ENCODE results near the gene ABCA6. TPM values are rescaled to one million over a fixed set of nuclear protein-coding genes. Genes with fewer than 3 reads are reported as not detected.

Gene ABCA6
- total RNA-seq, 1 experiment from 2014 or later: not detected

DNA sequence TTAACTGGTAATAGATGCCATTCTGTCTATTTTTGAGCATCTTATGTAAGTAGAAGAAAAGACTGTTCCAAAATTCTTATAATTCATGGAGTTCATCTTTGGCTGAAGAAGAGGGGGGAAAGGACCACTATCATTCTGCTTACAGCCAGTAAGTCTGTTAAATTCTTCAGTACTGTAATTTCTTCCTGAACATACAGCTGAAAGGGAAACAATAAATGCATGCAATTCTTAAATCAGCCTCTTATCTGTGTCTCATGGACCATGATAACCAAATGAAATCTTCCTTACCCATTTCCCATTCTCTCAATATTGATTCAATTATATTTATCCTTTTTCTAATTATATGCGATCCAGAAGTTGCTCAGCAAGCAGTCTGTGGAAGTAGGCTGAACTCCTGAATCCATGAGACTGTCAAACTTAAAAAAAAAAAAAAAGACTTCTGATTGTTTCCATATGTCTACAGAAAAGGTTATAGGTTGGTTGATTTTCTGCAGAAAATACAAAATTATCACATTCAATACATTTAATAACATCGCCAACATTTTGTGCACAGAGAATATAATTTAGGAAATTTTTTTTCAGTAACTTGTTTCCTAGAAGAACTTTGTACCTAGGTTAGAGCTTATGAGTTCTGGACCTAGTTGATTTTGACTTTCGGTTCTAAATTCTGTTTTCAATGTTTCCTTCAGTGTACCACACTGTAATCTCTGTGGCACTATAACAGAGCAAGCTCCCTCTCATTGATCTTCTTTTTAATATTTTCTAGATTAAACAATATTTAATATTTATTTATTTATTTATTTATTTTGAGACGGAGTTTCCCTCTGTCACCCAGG lies 79.8 kb downstream of the ABCA6 start:
- no peaks in the 10 kb centered on the region for H3F3A ChIP-seq (ENCODE audit: low read length, unreplicated experiment)
- no peaks in the 10 kb centered on the region for H3K9me2 ChIP-seq (replicated peaks; ENCODE audit: low read length)
- H4K20me1 ChIP-seq (ENCODE audit: low read length): no peaks in the 10 kb centered on the region
- no peaks in the 10 kb centered on the region for H3K9me3 ChIP-seq (ENCODE audit: low read length)
- no peak overlapping the region for H2AFZ ChIP-seq (ENCODE audit: low read length)
- CTCF ChIA-PET: no interaction called here
- ATAC-seq: no peak
- no peaks in the 10 kb centered on the region for H3K4me1 ChIP-seq (ENCODE audit: insufficient read depth, low read length)
- peaks cover 32% of the 10 kb centered on the region for H3K27me3 ChIP-seq (ENCODE audit: low read length)
- H3K27ac ChIP-seq (ENCODE audit: low read length): no peak overlapping the region
- no peak overlapping the region for H3K4me3 ChIP-seq (ENCODE audit: low read length)
- no peak overlapping the region for H3K4me2 ChIP-seq (ENCODE audit: low read length)
- BruUV-seq (replicated peaks): no TSS peak
- POLR2A ChIA-PET (ENCODE audit: unreplicated experiment): no interaction called here
- TF ChIP-seq CTCF (conservative IDR thresholded peaks at IDR 0.05; ENCODE audit: low read depth, low read length) (no peak), EZH2 (IDR thresholded peaks at IDR 0.05; ENCODE audit: low read length, unreplicated experiment) (no peak), EZH2phosphoT487 (IDR thresholded peaks at IDR 0.05; ENCODE audit: borderline replicate concordance, low read length) (no peak)
- H3K36me3 ChIP-seq (ENCODE audit: low read depth, low read length): no peaks in the 10 kb centered on the region
- DNase-seq: no peak
- H3K79me2 ChIP-seq (ENCODE audit: low read length): no peaks in the 10 kb centered on the region
- H3K9ac ChIP-seq (ENCODE audit: low read length): no peak overlapping the region
- intact Hi-C loops (cut with micrococcal nuclease): no loop called here

- H3K27ac ChIP-seq (ENCODE audit: low read length): no peak within 1 kb of the TSS
- no peaks in the 10 kb centered on the region for H3K9me2 ChIP-seq (replicated peaks; ENCODE audit: low read length)
- ChIA-PET POLR2A (ENCODE audit: unreplicated experiment) (no interaction called here), CTCF (interaction anchor here (1.1 kb wide), 1 partner anchor 288 kb away, joined by 3 read pairs; no protein-coding TSS in a partner anchor)
- H3K79me2 ChIP-seq (ENCODE audit: low read length): no peaks in the 10 kb centered on the region
- intact Hi-C loops (cut with micrococcal nuclease): no loop called here
- no peak for TF ChIP-seq CTCF (conservative IDR thresholded peaks at IDR 0.05; ENCODE audit: low read depth, low read length)
- TF ChIP-seq EZH2phosphoT487 (IDR thresholded peaks at IDR 0.05; ENCODE audit: borderline replicate concordance, low read length): no peak
- no peak for TF ChIP-seq EZH2 (IDR thresholded peaks at IDR 0.05; ENCODE audit: low read length, unreplicated experiment)
- H3K4me3 ChIP-seq (ENCODE audit: low read length): no peak within 1 kb of the TSS
- H3F3A ChIP-seq (ENCODE audit: low read length, unreplicated experiment): no peaks in the 10 kb centered on the region
- H3K4me2 ChIP-seq (ENCODE audit: low read length): no peak within 1 kb of the TSS
- H3K4me1 ChIP-seq (ENCODE audit: insufficient read depth, low read length): no peaks in the 10 kb centered on the region
- DNase-seq (no peak), ATAC-seq (no peak; the same call in 1 of the 2 replicates)
- no peaks in the 10 kb centered on the region for H3K9me3 ChIP-seq (ENCODE audit: low read length)
- no peaks in the 10 kb centered on the region for H4K20me1 ChIP-seq (ENCODE audit: low read length)
- no TSS peak for BruUV-seq (replicated peaks)
- H2AFZ ChIP-seq (ENCODE audit: low read length): no peak within 1 kb of the TSS
- H3K27me3 ChIP-seq (ENCODE audit: low read length): peaks cover 32% of the 10 kb centered on the region
- H3K36me3 ChIP-seq (ENCODE audit: low read depth, low read length): no peaks in the 10 kb centered on the region
- H3K9ac ChIP-seq (ENCODE audit: low read length): no peak within 1 kb of the TSS
Observed at GRCh38 chr17:69060822-69061221, 80.9 kb downstream of the ABCA6 start, which contains the start of gene ABCA9. Gene ABCA9 (minus strand): TSS chr17:69060927. CDS start chr17:69051126, 9,801 bp downstream.

Data from PC-3 (cell line).